CD8-positive, alpha-beta memory T cell (primary cell): ENCODE data around the gene MAPT. TPM values are rescaled to one million over a fixed set of nuclear protein-coding genes. Genes with fewer than 3 reads are reported as not detected.
A peak's percentile ranks its signal among the peaks of the same experiment; 100 is the strongest.

Experiments used
- CTCF ChIA-PET: fragments of 350-600 bp; sonication (Branson Sonifier 250); formaldehyde crosslinking; loops from one replicate; lab custom pipeline; 2021; ENCODE audit warnings: antibody characterized with exemption; lab: Charles Lee
- POLR2A ChIA-PET: fragments of 350-600 bp; sonication (Branson Sonifier 250); formaldehyde crosslinking; loops from one replicate; lab custom pipeline; 2021; ENCODE audit warnings: antibody characterized with exemption; lab: Charles Lee
- DNase-seq, 5 donors: peaks; one replicate each; pipeline versions ENCODE4 v3.0.0 to v3.0.0-alpha.2; 2020 to 2022; ENCODE audit warnings: mixed read lengths in 1 of 5
- H3K27ac ChIP-seq: one replicate; pipeline ENCODE4 v1.7.0; 2013; ENCODE audit warnings: low read depth, mild to moderate bottlenecking, low read length, moderate library complexity
- H3K27me3 ChIP-seq: 2 replicates; pipeline ENCODE4 v1.7.0; 2013; ENCODE audit warnings: low read length, mild to moderate bottlenecking; ENCODE audit not compliant: insufficient read depth, poor library complexity, severe bottlenecking
- H3K36me3 ChIP-seq: 2 replicates; pipeline ENCODE4 v1.7.0; 2013; ENCODE audit warnings: mild to moderate bottlenecking, low read length, moderate library complexity; ENCODE audit not compliant: insufficient read depth
- H3K4me1 ChIP-seq: 2 replicates; pipeline ENCODE4 v1.7.0; 2013; ENCODE audit warnings: mild to moderate bottlenecking, low read length, moderate library complexity; ENCODE audit not compliant: insufficient read depth
- H3K4me3 ChIP-seq: 2 replicates; pipeline ENCODE4 v1.7.0; 2013; ENCODE audit warnings: mild to moderate bottlenecking, low read length
- H3K9me3 ChIP-seq: 2 replicates; pipeline ENCODE4 v1.7.0; 2013; ENCODE audit warnings: mild to moderate bottlenecking, low read length
- H3K27ac Mint-ChIP-seq, 8 donors: one replicate each; pipeline ENCODE4 v1.8.0; 2020 to 2021; ENCODE audit warnings: mixed read lengths in 8 of 8, mild to moderate bottlenecking in 6 of 8, inconsistent platforms in 3 of 8, moderate library complexity in 3 of 8
- H3K27me3 Mint-ChIP-seq, 2 donors: one replicate each; pipeline ENCODE4 v1.8.0; 2020 to 2021; ENCODE audit warnings: mixed read lengths in 2 of 2, mild to moderate bottlenecking in 1 of 2, moderate library complexity in 1 of 2
- H3K36me3 Mint-ChIP-seq, 3 donors: one replicate each; pipeline ENCODE4 v1.8.0; 2020 to 2021; ENCODE audit warnings: mixed read lengths in 3 of 3, inconsistent platforms in 1 of 3, mild to moderate bottlenecking in 1 of 3
- H3K4me1 Mint-ChIP-seq, 3 donors: one replicate each; pipeline ENCODE4 v1.8.0; 2020 to 2021; ENCODE audit warnings: mixed read lengths in 3 of 3, inconsistent platforms in 1 of 3, mild to moderate bottlenecking in 1 of 3
- H3K4me3 Mint-ChIP-seq, 7 donors: one replicate each; pipeline ENCODE4 v1.8.0; 2020 to 2021; ENCODE audit warnings: mixed read lengths in 7 of 7, mild to moderate bottlenecking in 6 of 7, moderate library complexity in 4 of 7, inconsistent platforms in 2 of 7
- H3K9me3 Mint-ChIP-seq, 5 donors: one replicate each; pipeline ENCODE4 v1.8.0; 2020 to 2022; ENCODE audit warnings: mixed read lengths in 5 of 5, mild to moderate bottlenecking in 3 of 5, moderate library complexity in 2 of 5, inconsistent platforms in 1 of 5
- polyA plus RNA-seq: library from polyadenylated mRNA; unstranded; fragments of 300-500 nt; fragmentation: Illumina TruSeq; gene quantifications from one replicate; pipeline ENCODE4 v1.2.3, GENCODE V29; 2021
- total RNA-seq, 2 experiments: library from RNA; stranded (reverse); gene quantifications; one replicate each; pipeline ENCODE4 v1.2.3, GENCODE V29; 2021

The MAPT gene
- total and polyA plus RNA-seq, 3 experiments from 2014 or later = 0.36 to 0.42 (median 0.42) TPM

DNA sequence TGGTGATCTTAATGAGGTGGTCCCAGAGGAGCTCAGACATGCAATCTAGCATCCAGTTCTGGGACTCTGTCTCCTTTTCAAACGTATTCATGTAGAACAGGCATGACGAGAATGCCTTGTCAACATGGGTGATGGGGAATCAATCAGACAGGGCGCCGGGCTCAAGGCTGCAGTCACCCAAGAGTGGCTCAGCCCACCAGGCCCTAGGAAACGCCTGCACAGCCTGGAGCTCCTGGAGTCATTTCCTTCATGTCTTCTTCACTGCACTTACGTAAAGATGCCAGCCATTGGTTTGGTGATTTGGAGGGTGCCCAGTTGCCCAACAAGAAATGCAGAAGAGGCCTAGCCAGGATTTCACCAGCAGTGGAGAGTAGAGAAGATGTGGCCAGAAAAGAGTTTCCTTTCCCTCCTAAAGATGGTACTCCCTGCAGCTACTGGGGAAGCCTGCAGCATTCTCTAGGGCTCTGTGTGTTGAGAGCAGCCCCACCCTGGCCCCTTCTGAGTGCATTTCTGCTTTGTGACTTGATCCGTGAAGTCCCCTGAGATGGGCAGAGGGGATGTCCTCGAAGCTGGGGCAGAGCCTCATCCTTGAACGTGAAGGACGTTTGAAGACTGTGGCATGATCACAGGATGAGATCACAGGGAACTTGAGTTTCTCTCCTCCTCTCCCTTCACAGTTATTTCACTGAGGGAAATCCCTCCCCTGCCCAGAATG lies 80.7 kb downstream of the MAPT start:
- Mint-ChIP-seq H3K36me3 (peaks cover 0 to 6% (median 0%) of the 10 kb centered on the region in 3 donors), H3K9me3 (peaks cover 0 to 2% (median 0%) of the 10 kb centered on the region in 5 donors), H3K4me1 (peaks cover 4 to 9% (median 7%) of the 10 kb centered on the region in 3 donors), H3K4me3 (no peak overlapping the region), H3K27ac (peak overlapping the region in 1 of 8 donors; percentile 38), H3K27me3 (peaks cover 4 to 20% of the 10 kb centered on the region in 2 donors)
- H3K4me1 ChIP-seq = no peaks in the 10 kb centered on the region
- ChIA-PET POLR2A (no interaction called here), CTCF (no interaction called here)
- no peak overlapping the region for H3K4me3 ChIP-seq
- H3K36me3 ChIP-seq = no peaks in the 10 kb centered on the region
- no peak overlapping the region for H3K27ac ChIP-seq
- no peak for DNase-seq
- H3K27me3 ChIP-seq = no peaks in the 10 kb centered on the region
- no peaks in the 10 kb centered on the region for H3K9me3 ChIP-seq

GRCh38 chr17:45975640-45976295 lies 81.4 kb downstream of the MAPT start:
- Histone ChIP-seq H3K27me3 (no peaks in the 10 kb centered on the region), H3K36me3 (no peaks in the 10 kb centered on the region), H3K9me3 (no peaks in the 10 kb centered on the region), H3K27ac (no peak overlapping the region), H3K4me3 (no peak overlapping the region), H3K4me1 (no peaks in the 10 kb centered on the region)
- H3K4me3 Mint-ChIP-seq = no peak overlapping the region
- ChIA-PET POLR2A (no interaction called here), CTCF (no interaction called here)
- no peak for DNase-seq
- peaks cover 0 to under 1% (median 0%) of the 10 kb centered on the region in 3 donors for H3K36me3 Mint-ChIP-seq
- peaks cover 4 to 9% (median 7%) of the 10 kb centered on the region in 3 donors for H3K4me1 Mint-ChIP-seq
- H3K27me3 Mint-ChIP-seq = peaks cover 3 to 14% of the 10 kb centered on the region in 2 donors
- H3K9me3 Mint-ChIP-seq = peaks cover 0 to 2% (median 0%) of the 10 kb centered on the region in 5 donors
- H3K27ac Mint-ChIP-seq = peak overlapping the region in 1 of 8 donors; percentile 38

DNA sequence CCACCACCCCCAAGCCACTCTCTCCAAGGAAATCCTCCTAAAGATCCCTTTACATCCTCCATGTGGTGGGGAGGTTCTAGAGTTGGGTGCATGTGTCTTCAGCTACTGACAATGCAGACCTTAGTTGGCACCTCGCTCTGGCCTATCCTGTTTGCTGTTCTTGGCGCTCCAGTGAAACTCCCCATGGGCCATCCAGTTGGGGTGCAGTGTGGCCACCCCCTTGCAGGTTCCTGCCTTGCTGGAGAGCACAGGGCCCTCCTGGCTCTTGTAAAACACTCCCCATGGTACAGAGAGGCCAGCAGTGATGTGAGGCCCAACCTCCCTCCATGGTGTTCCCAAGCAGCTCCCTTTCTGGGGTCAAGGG lies 82.0 kb downstream of the MAPT start:
- CTCF ChIA-PET = no interaction called here
- POLR2A ChIA-PET = no interaction called here
- H3K9me3 ChIP-seq = no peaks in the 10 kb centered on the region

GRCh38 chr17:45976755-45977505 lies 82.6 kb downstream of the MAPT start:
- DNase-seq = peak in 1 of 5 donors; percentile 16
- peaks cover 0 to 2% (median 0%) of the 10 kb centered on the region in 5 donors for H3K9me3 Mint-ChIP-seq
- peaks cover 4 to 9% (median 7%) of the 10 kb centered on the region in 3 donors for H3K4me1 Mint-ChIP-seq
- Histone ChIP-seq H3K4me1 (no peaks in the 10 kb centered on the region), H3K27me3 (no peaks in the 10 kb centered on the region), H3K36me3 (no peaks in the 10 kb centered on the region), H3K27ac (peak overlapping the region; percentile 41), H3K9me3 (no peaks in the 10 kb centered on the region), H3K4me3 (no peak overlapping the region)
- H3K36me3 Mint-ChIP-seq = no peaks in the 10 kb centered on the region
- no peak overlapping the region for H3K27ac Mint-ChIP-seq
- H3K27me3 Mint-ChIP-seq = peaks cover 3 to 13% of the 10 kb centered on the region in 2 donors
- ChIA-PET POLR2A (no interaction called here), CTCF (no interaction called here)
- H3K4me3 Mint-ChIP-seq = no peak overlapping the region

More for the DNA sequence above, 82.0 kb downstream of the MAPT start:
- Histone ChIP-seq H3K27ac (peak overlapping the region; percentile 41), H3K4me1 (no peaks in the 10 kb centered on the region), H3K4me3 (no peak overlapping the region), H3K36me3 (no peaks in the 10 kb centered on the region), H3K27me3 (no peaks in the 10 kb centered on the region)
- H3K27me3 Mint-ChIP-seq = peaks cover 3 to 13% of the 10 kb centered on the region in 2 donors
- no peak for DNase-seq
- no peak overlapping the region for H3K27ac Mint-ChIP-seq
- peaks cover 0 to 2% (median 0%) of the 10 kb centered on the region in 5 donors for H3K9me3 Mint-ChIP-seq
- H3K4me3 Mint-ChIP-seq = no peak overlapping the region
- H3K4me1 Mint-ChIP-seq = peaks cover 4 to 9% (median 7%) of the 10 kb centered on the region in 3 donors
- H3K36me3 Mint-ChIP-seq = no peaks in the 10 kb centered on the region

GRCh38 chr17:45977506-45977824 lies 83.1 kb downstream of the MAPT start:
- Histone ChIP-seq H3K27ac (peak overlapping the region; percentile 35), H3K9me3 (no peaks in the 10 kb centered on the region), H3K27me3 (no peaks in the 10 kb centered on the region), H3K36me3 (no peaks in the 10 kb centered on the region), H3K4me3 (no peak overlapping the region), H3K4me1 (no peaks in the 10 kb centered on the region)
- Mint-ChIP-seq H3K27me3 (peaks cover 3 to 9% of the 10 kb centered on the region in 2 donors), H3K4me1 (peaks cover 4 to 9% (median 7%) of the 10 kb centered on the region in 3 donors), H3K9me3 (no peaks in the 10 kb centered on the region), H3K27ac (peak overlapping the region in 1 of 8 donors; percentile 65), H3K4me3 (no peak overlapping the region), H3K36me3 (no peaks in the 10 kb centered on the region)
- CTCF ChIA-PET = no interaction called here
- no peak for DNase-seq
- POLR2A ChIA-PET = no interaction called here

DNA sequence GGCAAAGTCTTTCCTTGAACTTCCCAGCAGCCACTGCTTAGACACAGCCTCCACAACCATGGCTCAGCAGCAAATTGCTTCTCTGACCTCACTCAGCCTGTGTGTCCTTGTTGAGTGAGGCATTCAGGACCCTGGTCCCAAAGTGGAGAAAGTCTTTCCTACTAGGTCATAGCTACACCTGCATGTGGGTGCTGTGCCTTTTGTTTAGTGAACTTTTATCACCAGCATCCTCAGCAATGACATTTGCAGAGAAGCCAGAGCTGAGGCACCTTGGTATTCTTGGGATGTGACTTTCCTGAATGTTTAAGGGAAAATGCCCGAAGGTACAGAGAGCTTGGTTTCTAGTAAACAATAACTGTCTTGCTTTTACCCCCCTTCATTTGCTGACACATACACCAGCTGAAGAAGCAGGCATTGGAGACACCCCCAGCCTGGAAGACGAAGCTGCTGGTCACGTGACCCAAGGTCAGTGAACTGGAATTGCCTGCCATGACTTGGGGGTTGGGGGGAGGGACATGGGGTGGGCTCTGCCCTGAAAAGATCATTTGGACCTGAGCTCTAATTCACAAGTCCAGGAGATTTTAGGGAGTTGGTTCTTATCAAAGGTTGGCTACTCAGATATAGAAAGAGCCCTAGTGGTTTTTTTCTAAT lies 83.7 kb downstream of the MAPT start:
- no peaks in the 10 kb centered on the region for H3K9me3 ChIP-seq
- H3K4me1 ChIP-seq = no peaks in the 10 kb centered on the region
- peak overlapping the region in 1 of 8 donors; percentile 66 for H3K27ac Mint-ChIP-seq
- H3K27ac ChIP-seq = peak overlapping the region; percentile 35
- H3K4me1 Mint-ChIP-seq = peaks cover 4 to 9% (median 7%) of the 10 kb centered on the region in 3 donors
- POLR2A ChIA-PET = no interaction called here
- peaks cover 3 to 5% of the 10 kb centered on the region in 2 donors for H3K27me3 Mint-ChIP-seq
- CTCF ChIA-PET = no interaction called here
- H3K36me3 Mint-ChIP-seq = no peaks in the 10 kb centered on the region
- no peak overlapping the region for H3K4me3 ChIP-seq
- H3K9me3 Mint-ChIP-seq = no peaks in the 10 kb centered on the region
- no peak for DNase-seq
- no peak overlapping the region for H3K4me3 Mint-ChIP-seq
- no peaks in the 10 kb centered on the region for H3K27me3 ChIP-seq
- H3K36me3 ChIP-seq = no peaks in the 10 kb centered on the region

GRCh38 chr17:45979137-45979536 lies 84.8 kb downstream of the MAPT start:
- no peak for DNase-seq
- Mint-ChIP-seq H3K4me1 (peaks cover 4 to 9% (median 7%) of the 10 kb centered on the region in 3 donors), H3K36me3 (no peaks in the 10 kb centered on the region), H3K4me3 (no peak overlapping the region), H3K27me3 (peaks cover 3 to 5% of the 10 kb centered on the region in 2 donors), H3K9me3 (no peaks in the 10 kb centered on the region), H3K27ac (peak overlapping the region in 1 of 8 donors; percentile 26)
- Histone ChIP-seq H3K36me3 (no peaks in the 10 kb centered on the region), H3K9me3 (no peaks in the 10 kb centered on the region), H3K4me1 (no peaks in the 10 kb centered on the region), H3K27ac (no peak overlapping the region), H3K27me3 (no peaks in the 10 kb centered on the region), H3K4me3 (no peak overlapping the region)
- ChIA-PET POLR2A (interaction anchor here (0.5 kb wide), 1 partner anchor 32 kb away, joined by 3 read pairs; no protein-coding TSS in a partner anchor), CTCF (no interaction called here)
